Heart right ventricle (tissue), 16 donors: ENCODE data around the gene UBAC2. TPM values are rescaled to one million over a fixed set of nuclear protein-coding genes. Genes with fewer than 3 reads are reported as not detected.

Experiments
- ATAC-seq, 8 donors: fragments of 200-7000 bp; cut with Tn5 transposase; one replicate each; pipeline ENCODE4 v1.9.1; 2020; ENCODE audit warnings: mild to moderate bottlenecking in 8 of 8, moderate library complexity in 8 of 8, moderate number of reproducible peaks in 1 of 8
- DNase-seq, 2 donors: peaks; one replicate each; pipeline ENCODE4 v3.0.0-alpha.2; 2020
- H3K27ac ChIP-seq, 10 donors: fragments of 200-600 bp; sonication (generic) in 2 of 10; one replicate each; pipeline versions ENCODE4 v1.5.0 to v1.8.0; 2020 to 2022; ENCODE audit warnings: mild to moderate bottlenecking in 3 of 10
- H3K27me3 ChIP-seq, 7 donors: fragments of 200-600 bp; one replicate each; pipeline ENCODE4 v1.8.0; 2021 to 2022; ENCODE audit warnings: mild to moderate bottlenecking in 2 of 7
- H3K36me3 ChIP-seq, 9 donors: fragments of 200-600 bp; sonication (generic) in 1 of 9; one replicate each; pipeline versions ENCODE4 v1.5.0 to v1.8.0; 2020 to 2022; ENCODE audit warnings: mild to moderate bottlenecking in 2 of 9
- H3K4me1 ChIP-seq, 9 donors: fragments of 200-600 bp; sonication (generic) in 1 of 9; one replicate each; pipeline versions ENCODE4 v1.5.0 to v1.8.0; 2020 to 2022; ENCODE audit warnings: mild to moderate bottlenecking in 4 of 9
- H3K4me3 ChIP-seq, 10 donors: fragments of 200-600 bp; sonication (generic) in 2 of 10; one replicate each; pipeline versions ENCODE4 v1.5.0 to v1.8.0; 2020 to 2022; ENCODE audit warnings: mild to moderate bottlenecking in 7 of 10, moderate library complexity in 2 of 10
- H3K9me3 ChIP-seq, 11 donors: fragments of 200-600 bp in 10 of 11; sonication (generic) in 2 of 11; one replicate each; pipeline versions ENCODE4 v1.5.0 to v1.8.0; 2013 to 2022; ENCODE audit warnings: mild to moderate bottlenecking in 2 of 11, control low read depth in 1 of 11, moderate library complexity in 1 of 11
- WGBS, 2 donors: extraction: QIAGEN DNeasy Blood & Tissue Kit; methylation state at CpG; one replicate each; pipeline ENCODE4 v1.1.7; 2013; ENCODE audit warnings: inconsistent platforms in 1 of 2; 5-methylcytosine and 5-hydroxymethylcytosine counted together
- intact Hi-C, 10 donors: fragments of 100-400 bp; cut with DNase I; formaldehyde crosslinking; loops; one replicate each; pipeline versions ENCODE4 v1.11.1 to v1.14.2; 2022
- polyA plus RNA-seq, 2 donors: library from polyadenylated mRNA; stranded (reverse); fragments of 200-250 nt; gene quantifications; one replicate each; pipeline ENCODE4 v1.2.3, GENCODE V29; 2013
- total RNA-seq, 10 donors: library from RNA; stranded (reverse); fragmentation: NEBNext Ultra II Directional in 3 of 10; extraction: Animal tissue kit (Norgen Biotek cat#: 25700) in 3 of 10; gene quantifications; one replicate each; pipeline versions ENCODE4 v1.2.1 to v1.2.4, GENCODE V29; 2021 to 2023
- TF ChIP-seq, protein P1 (sequence below), 9 donors: fragments of 200-600 bp; sonication (generic) in 2 of 9; IDR thresholded peaks; one replicate each; pipeline versions ENCODE4 v1.5.0 to v1.8.0; 2021 to 2022; ENCODE audit warnings: antibody characterized with exemption in 9 of 9, mild to moderate bottlenecking in 5 of 9, moderate library complexity in 1 of 9
- donor health status: Arrhythmogenic right ventricular cardiomyopathy.
- donor health status: ischemic (EF 13 %, LVEDD 7.1; RV severe dilation, severe dysfunction).
- donor health status: healthy with polysubstance abuse.
- donor health status: DM: no; HTN: yes; CAD: no.
- donor health status: DM: no; HTN: no; CAD: no.
- donor health status: ischemic (EF 25% LVEDD 6.9; RV normal size, moderate dysfunction).
- donor health status: ischemic (EF 25% LVEDD 5.7; RV mildly dilated, moderate dysfunction).
- donor health status: healthy.
- donor health status: DM: yes; HTN: yes; CAD: no.
- donor health status: Ischemic cardiomyopathy.
- donor health status: ischemic (EF 35%, LVEDD 5.7; RV mildly dilated, moderate dysfunction).
- donor health status: nonischemic (EF 11% LVEDD 7.7; RV severe dilation, severe dysfunction).
- donor health status: DM: yes; HTN: yes; CAD: no.
- donor health status: PGD.
- donor health status: ischemic (EF 29% LVEDD 5.4; RV normal size, mild dysfunction).
- donor health status: nonischemic (EF 23%, LVEDD 6.1; RV moderate dilation, normal function).

The UBAC2 gene
- total and polyA plus RNA-seq, 12 donors: 31.8 to 60.4 (median 47.0) TPM

DNA sequence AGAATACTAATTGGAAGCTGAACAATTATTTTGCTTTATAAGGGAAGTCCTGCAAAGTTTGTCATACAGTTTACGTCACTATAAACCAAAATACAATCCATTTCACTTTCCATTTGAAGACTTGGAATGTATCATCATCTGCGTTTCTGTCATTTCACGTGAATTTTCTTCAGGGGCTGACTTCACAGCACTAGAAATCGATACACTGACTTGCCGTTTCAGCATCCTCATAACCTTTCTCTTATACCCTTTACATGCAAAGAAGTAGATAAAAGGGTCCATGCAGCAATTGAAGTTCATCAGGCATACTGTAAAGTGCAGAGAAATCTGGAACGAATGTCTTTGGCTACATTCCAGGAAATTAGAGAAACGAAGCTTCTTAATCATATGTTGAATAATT lies 94.3 kb downstream of the UBAC2 start:
- Histone ChIP-seq H3K27ac (peak overlapping the region in 1 of 10 donors; percentile 17), H3K27me3 (no peaks in the 10 kb centered on the region), H3K36me3 (peaks cover 0 to 10% (median 0%) of the 10 kb centered on the region in 9 donors), H3K4me1 (peaks cover 0 to 80% (median 0%) of the 10 kb centered on the region in 9 donors), H3K9me3 (no peaks in the 10 kb centered on the region), H3K4me3 (no peak overlapping the region)
- TF ChIP-seq, protein P1, sequence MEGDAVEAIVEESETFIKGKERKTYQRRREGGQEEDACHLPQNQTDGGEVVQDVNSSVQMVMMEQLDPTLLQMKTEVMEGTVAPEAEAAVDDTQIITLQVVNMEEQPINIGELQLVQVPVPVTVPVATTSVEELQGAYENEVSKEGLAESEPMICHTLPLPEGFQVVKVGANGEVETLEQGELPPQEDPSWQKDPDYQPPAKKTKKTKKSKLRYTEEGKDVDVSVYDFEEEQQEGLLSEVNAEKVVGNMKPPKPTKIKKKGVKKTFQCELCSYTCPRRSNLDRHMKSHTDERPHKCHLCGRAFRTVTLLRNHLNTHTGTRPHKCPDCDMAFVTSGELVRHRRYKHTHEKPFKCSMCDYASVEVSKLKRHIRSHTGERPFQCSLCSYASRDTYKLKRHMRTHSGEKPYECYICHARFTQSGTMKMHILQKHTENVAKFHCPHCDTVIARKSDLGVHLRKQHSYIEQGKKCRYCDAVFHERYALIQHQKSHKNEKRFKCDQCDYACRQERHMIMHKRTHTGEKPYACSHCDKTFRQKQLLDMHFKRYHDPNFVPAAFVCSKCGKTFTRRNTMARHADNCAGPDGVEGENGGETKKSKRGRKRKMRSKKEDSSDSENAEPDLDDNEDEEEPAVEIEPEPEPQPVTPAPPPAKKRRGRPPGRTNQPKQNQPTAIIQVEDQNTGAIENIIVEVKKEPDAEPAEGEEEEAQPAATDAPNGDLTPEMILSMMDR (IDR thresholded peaks at IDR 0.05): no peak
- ATAC-seq (no peak), DNase-seq (no peak)
- 81 to 85% methylated on average over 7 of the region's 7 CpGs for WGBS, 2 donors
- intact Hi-C loops: no loop called here

DNA sequence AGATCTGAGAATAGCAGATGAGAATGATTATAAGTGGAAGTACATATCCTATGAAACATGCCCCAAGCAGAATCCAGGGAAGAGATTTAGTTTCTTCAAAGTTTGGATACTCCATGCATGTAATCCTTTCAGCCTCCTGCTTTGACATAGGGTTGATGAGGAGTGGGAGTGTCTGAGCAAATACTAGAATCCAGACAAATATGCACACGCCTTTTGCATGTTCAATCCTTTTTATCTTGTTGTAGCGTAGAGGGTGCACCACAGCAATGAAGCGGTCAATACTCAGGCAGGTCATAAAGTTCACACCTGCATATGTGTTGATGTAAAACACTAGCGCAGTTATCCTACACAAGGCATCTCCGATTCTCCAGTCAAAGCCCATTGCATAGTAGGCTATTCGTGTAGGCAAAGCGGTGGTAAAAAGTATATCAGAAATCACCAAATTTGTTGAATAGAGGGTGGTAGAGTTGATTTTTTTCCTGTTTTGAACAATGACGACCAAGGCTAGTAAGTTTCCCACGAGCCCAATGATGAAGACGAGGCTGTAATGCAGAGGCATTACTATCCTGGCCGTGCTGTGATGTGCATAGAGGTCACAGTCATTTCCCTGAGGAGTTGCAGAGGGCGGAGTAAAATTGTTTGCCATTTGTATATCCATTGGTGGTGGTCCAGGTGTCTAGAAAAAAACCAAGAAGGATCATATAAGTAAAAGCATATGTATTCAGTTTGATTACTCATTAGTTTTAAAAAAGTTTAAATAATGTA lies 95.0 kb downstream of the UBAC2 start:
- H3K4me1 ChIP-seq: peaks cover 0 to 79% (median 0%) of the 10 kb centered on the region in 9 donors
- no peak for ATAC-seq

DNA sequence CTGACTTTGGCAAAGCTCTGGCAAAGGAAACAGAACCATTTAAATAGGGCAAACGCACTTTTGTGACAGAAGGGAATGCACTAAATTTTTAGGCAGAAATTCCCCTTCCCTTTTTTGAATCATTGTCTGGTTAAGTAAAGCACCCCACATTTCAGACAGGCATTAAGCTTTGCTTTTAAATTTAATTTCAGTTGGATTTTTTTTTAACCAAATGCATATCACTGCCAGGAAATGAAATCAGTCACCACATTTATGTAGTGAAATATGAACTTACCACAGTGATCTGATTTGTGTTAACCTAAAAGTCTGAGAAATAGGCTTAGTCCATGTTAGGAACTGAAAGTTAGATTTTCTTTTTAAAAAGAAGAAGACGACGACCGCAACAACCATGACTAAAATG lies 95.7 kb downstream of the UBAC2 start:
- peaks cover 0 to 83% (median 0%) of the 10 kb centered on the region in 9 donors for H3K4me1 ChIP-seq
- ATAC-seq: no peak
- WGBS, 2 donors: 86 to 88% methylated on average over 4 of the region's 4 CpGs

More for the DNA sequence above, 95.0 kb downstream of the UBAC2 start:
- H3K36me3 ChIP-seq: peaks cover 0 to 10% (median 0%) of the 10 kb centered on the region in 9 donors
- 95 to 96% methylated on average over 12 of the region's 12 CpGs for WGBS, 2 donors
- DNase-seq: no peak
- no peaks in the 10 kb centered on the region for H3K27me3 ChIP-seq
- peak overlapping the region in 1 of 10 donors; percentile 79 for H3K27ac ChIP-seq
- TF ChIP-seq, protein P1 (IDR thresholded peaks at IDR 0.05): no peak
- no peaks in the 10 kb centered on the region for H3K9me3 ChIP-seq
- no peak overlapping the region for H3K4me3 ChIP-seq
- intact Hi-C loops: no loop called here

DNA sequence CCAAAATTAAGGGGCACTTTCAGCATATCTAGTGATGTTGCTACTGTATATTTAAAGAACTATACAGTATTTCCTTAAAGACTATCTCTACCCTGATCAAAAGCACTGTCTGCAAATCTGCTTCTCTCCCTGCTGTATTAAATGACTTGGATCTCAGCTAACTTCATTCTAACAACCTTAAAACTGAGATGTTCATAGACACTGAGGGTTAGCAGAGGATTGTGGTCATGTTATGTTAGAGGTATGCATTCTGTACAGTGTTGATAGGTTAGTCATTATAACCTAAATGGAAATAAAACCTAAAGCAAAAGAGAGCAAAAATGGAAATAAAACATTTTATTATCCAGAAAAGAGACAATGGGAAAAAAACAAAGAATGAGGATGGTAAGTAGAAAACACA lies 96.7 kb downstream of the UBAC2 start:
- no peak for ATAC-seq
- TF ChIP-seq, protein P1 (IDR thresholded peaks at IDR 0.05): no peak
- intact Hi-C loops: no loop called here
- peaks cover 0 to 93% (median 0%) of the 10 kb centered on the region in 9 donors for H3K4me1 ChIP-seq
- DNase-seq: no peak
- H3K27me3 ChIP-seq: no peaks in the 10 kb centered on the region
- peak overlapping the region in 1 of 10 donors; percentile 79 for H3K27ac ChIP-seq
- H3K9me3 ChIP-seq: no peaks in the 10 kb centered on the region
- peaks cover 0 to 10% (median 0%) of the 10 kb centered on the region in 9 donors for H3K36me3 ChIP-seq
- H3K4me3 ChIP-seq: no peak overlapping the region

More for the DNA sequence above, 95.7 kb downstream of the UBAC2 start:
- H3K27ac ChIP-seq: peak overlapping the region in 1 of 10 donors; percentile 79
- TF ChIP-seq, protein P1 (IDR thresholded peaks at IDR 0.05): no peak
- H3K4me3 ChIP-seq: peak overlapping the region in 1 of 10 donors; percentile 6
- intact Hi-C loops: no loop called here
- no peak for DNase-seq
- peaks cover 0 to 10% (median 0%) of the 10 kb centered on the region in 9 donors for H3K36me3 ChIP-seq
- H3K27me3 ChIP-seq: no peaks in the 10 kb centered on the region
- no peaks in the 10 kb centered on the region for H3K9me3 ChIP-seq
